Upper lobe of right lung (tissue), 1 donor: ENCODE data around the gene ZNF124. TPM values are rescaled to one million over a fixed set of nuclear protein-coding genes. Genes with fewer than 3 reads are reported as not detected.
A peak's percentile ranks its signal among the peaks of the same experiment; 100 is the strongest.

Experiments
- ATAC-seq: fragments of 200-7000 bp; cut with Tn5 transposase; one replicate; pipeline ENCODE4 v1.9.1; 2020; ENCODE audit warnings: mild to moderate bottlenecking, moderate library complexity
- DNase-seq: peaks from one replicate; pipeline ENCODE4 v3.0.0-alpha.2; 2020
- H3K27ac ChIP-seq: fragments of 200-600 bp; one replicate; pipeline ENCODE4 v1.8.0; 2022
- H3K27me3 ChIP-seq: fragments of 200-600 bp; one replicate; pipeline ENCODE4 v1.8.0; 2022; ENCODE audit warnings: mild to moderate bottlenecking
- H3K36me3 ChIP-seq: fragments of 200-600 bp; one replicate; pipeline ENCODE4 v1.8.0; 2022
- H3K4me1 ChIP-seq: fragments of 200-600 bp; one replicate; pipeline ENCODE4 v1.8.0; 2022
- H3K4me3 ChIP-seq: fragments of 200-600 bp; one replicate; pipeline ENCODE4 v1.8.0; 2022; ENCODE audit warnings: mild to moderate bottlenecking
- H3K9me3 ChIP-seq: fragments of 200-600 bp; one replicate; pipeline ENCODE4 v1.8.0; 2022
- intact Hi-C: fragments of 100-400 bp; cut with DNase I; formaldehyde crosslinking; loops from one replicate; pipeline ENCODE4 v1.11.0; 2022
- total RNA-seq: library from RNA; stranded (reverse); fragmentation: NEBNext Ultra II Directional; extraction: Animal tissue kit (Norgen Biotek cat#: 25700); gene quantifications from one replicate; pipeline ENCODE4 v1.2.1, GENCODE V29; 2021
- TF ChIP-seq, protein P1 (sequence below): fragments of 200-600 bp; IDR thresholded peaks from one replicate; pipeline ENCODE4 v1.8.0; 2022; ENCODE audit warnings: antibody characterized with exemption
- donor health status: DM: no; HTN: yes; CAD: no; lungs with severe emphysema.

ZNF124 gene
- total RNA-seq, 1 donor from 2014 or later, result 23.5 TPM

DNA sequence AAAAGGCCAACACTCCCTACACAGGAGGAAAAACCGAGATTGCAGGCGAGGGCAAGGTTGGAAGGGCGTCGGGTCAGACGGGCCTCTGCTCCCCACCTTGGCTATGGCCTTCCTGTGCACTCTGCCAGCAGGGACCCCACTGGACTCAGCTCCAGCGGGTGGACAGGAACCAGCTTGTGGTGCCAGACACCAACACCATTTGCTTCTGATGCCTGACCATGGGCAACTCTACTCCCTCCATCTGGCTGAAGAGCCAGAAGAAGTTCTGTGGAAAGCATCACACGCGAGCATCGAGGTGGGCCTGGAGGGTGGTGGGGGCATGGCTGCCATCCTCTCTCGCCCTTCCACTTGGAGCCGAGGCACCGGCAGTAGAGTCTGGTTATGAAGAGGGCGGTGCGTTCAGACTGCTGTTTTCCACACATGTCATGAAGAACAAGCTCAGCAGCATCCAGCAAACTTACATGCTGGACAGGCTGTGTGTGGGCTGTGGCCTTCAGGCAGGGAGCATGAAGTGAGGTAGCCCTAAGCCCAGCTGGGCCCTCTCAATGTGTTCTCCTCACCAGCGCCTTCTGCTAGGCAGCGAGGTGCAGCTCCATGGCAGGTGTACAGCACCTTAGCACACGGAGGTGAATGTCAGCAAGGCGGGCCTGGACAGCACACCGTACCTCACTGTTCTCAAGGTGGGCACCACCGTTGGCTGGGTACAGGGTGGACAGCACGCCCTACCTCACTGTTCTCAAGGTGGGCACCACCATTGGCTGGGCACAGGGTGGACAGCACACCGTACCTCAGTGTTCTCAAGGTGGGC is 52.0 kb downstream of the ZNF124 start:
- H3K27ac ChIP-seq, result no peak overlapping the region
- intact Hi-C loops, result no loop called here
- H3K4me3 ChIP-seq, result no peak overlapping the region
- H3K27me3 ChIP-seq, result no peaks in the 10 kb centered on the region
- ATAC-seq (peak; percentile 28), DNase-seq (no peak)
- H3K36me3 ChIP-seq, result no peaks in the 10 kb centered on the region
- TF ChIP-seq, protein P1, sequence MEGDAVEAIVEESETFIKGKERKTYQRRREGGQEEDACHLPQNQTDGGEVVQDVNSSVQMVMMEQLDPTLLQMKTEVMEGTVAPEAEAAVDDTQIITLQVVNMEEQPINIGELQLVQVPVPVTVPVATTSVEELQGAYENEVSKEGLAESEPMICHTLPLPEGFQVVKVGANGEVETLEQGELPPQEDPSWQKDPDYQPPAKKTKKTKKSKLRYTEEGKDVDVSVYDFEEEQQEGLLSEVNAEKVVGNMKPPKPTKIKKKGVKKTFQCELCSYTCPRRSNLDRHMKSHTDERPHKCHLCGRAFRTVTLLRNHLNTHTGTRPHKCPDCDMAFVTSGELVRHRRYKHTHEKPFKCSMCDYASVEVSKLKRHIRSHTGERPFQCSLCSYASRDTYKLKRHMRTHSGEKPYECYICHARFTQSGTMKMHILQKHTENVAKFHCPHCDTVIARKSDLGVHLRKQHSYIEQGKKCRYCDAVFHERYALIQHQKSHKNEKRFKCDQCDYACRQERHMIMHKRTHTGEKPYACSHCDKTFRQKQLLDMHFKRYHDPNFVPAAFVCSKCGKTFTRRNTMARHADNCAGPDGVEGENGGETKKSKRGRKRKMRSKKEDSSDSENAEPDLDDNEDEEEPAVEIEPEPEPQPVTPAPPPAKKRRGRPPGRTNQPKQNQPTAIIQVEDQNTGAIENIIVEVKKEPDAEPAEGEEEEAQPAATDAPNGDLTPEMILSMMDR, result no peak
- no peaks in the 10 kb centered on the region for H3K9me3 ChIP-seq
- H3K4me1 ChIP-seq, result no peaks in the 10 kb centered on the region

- no peaks in the 10 kb centered on the region for H3K4me1 ChIP-seq
Observed at GRCh38 chr1:247118946-247119446, 52.8 kb downstream of the ZNF124 start.

GRCh38 chr1:247115545-247115944 is 56.3 kb downstream of the ZNF124 start:
- ATAC-seq (no peak), DNase-seq (no peak)
- peaks cover 4% of the 10 kb centered on the region for H3K4me1 ChIP-seq
- H3K9me3 ChIP-seq, result no peaks in the 10 kb centered on the region
- no peak overlapping the region for H3K27ac ChIP-seq
- no peak overlapping the region for H3K4me3 ChIP-seq
- H3K27me3 ChIP-seq, result no peaks in the 10 kb centered on the region
- intact Hi-C loops, result no loop called here
- TF ChIP-seq, protein P1, result no peak
- H3K36me3 ChIP-seq, result no peaks in the 10 kb centered on the region

More at GRCh38 chr1:247118946-247119446, 52.8 kb downstream of the ZNF124 start:
- Histone ChIP-seq H3K36me3 (no peaks in the 10 kb centered on the region), H3K27ac (no peak overlapping the region), H3K27me3 (no peaks in the 10 kb centered on the region), H3K4me3 (no peak overlapping the region), H3K9me3 (no peaks in the 10 kb centered on the region)
- intact Hi-C loops, result no loop called here
- peak; percentile 49 for ATAC-seq
- no peak for DNase-seq
- TF ChIP-seq, protein P1, result no peak

DNA sequence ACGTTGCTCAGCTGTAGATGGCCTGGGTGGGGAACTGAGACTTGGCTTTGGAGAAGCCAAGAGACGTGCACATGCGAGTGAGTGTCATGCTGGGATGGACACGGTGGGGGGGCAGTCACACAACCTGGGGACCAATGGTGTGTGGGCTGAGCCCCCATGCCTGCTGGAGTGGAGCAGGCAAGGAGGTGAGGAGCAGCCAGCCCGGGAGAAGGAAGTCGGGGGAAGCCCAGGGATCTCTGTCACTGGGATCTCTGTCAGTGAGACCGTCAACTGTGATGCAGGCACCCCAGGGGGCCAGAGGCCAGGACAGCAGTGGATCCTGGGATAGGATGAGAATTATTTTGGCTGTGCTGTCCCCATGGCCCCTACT is 56.7 kb downstream of the ZNF124 start:
- ATAC-seq (no peak), DNase-seq (no peak)
- TF ChIP-seq, protein P1, result no peak
- Histone ChIP-seq H3K4me1 (peaks cover 6% of the 10 kb centered on the region), H3K4me3 (no peak overlapping the region), H3K27ac (no peak overlapping the region), H3K27me3 (no peaks in the 10 kb centered on the region), H3K9me3 (no peaks in the 10 kb centered on the region), H3K36me3 (no peaks in the 10 kb centered on the region)
- intact Hi-C loops, result no loop called here

DNA sequence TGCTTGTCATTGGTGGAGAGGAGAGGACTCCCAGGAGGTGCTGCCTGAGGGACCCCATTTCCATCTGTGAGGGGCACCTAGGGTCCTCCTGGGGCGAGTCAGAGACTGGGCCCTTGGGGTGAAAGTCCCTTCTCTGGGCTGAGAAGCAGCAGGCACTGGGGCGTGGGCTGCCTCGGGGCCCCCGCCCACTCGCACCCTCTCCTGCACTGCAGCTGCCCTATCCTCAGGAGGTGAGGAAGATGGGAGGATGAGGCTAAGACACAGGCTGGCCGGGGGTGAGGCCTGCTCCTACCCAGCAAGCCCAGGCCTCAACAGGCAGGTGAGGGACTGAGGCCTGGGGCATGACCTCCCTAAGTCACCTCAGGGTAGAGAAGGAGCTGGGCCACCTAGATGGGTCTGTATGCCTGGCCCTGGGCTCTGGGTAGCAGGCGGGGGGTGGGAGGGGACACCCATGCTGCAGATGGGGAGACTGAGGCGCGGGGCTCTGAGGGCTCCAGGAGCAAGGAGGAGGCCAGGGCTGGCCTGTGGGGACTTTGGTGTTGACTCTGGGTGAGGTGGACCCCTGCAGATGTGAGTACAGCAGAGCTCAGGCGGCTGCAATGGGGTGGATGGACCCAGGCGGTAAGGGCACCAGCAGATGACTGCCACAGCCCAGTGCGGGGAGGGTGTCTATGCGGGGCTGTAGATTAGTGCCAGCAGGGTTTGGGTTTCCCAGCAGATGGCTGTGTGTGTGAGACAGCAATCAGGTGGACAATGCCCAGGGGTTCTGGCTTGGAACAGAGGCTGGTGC is 57.3 kb downstream of the ZNF124 start:
- ATAC-seq (no peak), DNase-seq (no peak)
- Histone ChIP-seq H3K36me3 (no peaks in the 10 kb centered on the region), H3K27ac (no peak overlapping the region), H3K4me3 (no peak overlapping the region), H3K9me3 (no peaks in the 10 kb centered on the region), H3K4me1 (peaks cover 6% of the 10 kb centered on the region), H3K27me3 (no peaks in the 10 kb centered on the region)
- intact Hi-C loops, result no loop called here
- TF ChIP-seq, protein P1, result no peak
